GM19023 (cell line): ENCODE measurements around the gene NTSR2.
"Not testable (repeated sequence)": the region's sequence is repeated elsewhere in the genome, so short reads cannot be mapped to it uniquely, and the experiment has no call there.

Experiments used
- ATAC-seq: cut with Tn5 transposase; IDR thresholded peaks from one replicate; pipeline ENCODE4 v1.9.1; 2021; ENCODE audit warnings: mild to moderate bottlenecking, moderate library complexity; ENCODE audit not compliant: unreplicated experiment

NTSR2 gene

GRCh38 chr2:11679486-11680181 is 9.6 kb upstream of the NTSR2 start:
- no peak for ATAC-seq

GRCh38 chr2:11679016-11679415 is 9.0 kb upstream of the NTSR2 start:
- ATAC-seq: no peak

GRCh38 chr2:11678306-11678960 is 8.4 kb upstream of the NTSR2 start:
- ATAC-seq: no peak

GRCh38 chr2:11677136-11678055 is 7.4 kb upstream of the NTSR2 start:
- no peak for ATAC-seq

GRCh38 chr2:11676640-11677039 is 6.6 kb upstream of the NTSR2 start:
- no peak for ATAC-seq

GRCh38 chr2:11675423-11676112 is 5.6 kb upstream of the NTSR2 start:
- no peak for ATAC-seq

GRCh38 chr2:11674983-11675382 is 5.0 kb upstream of the NTSR2 start:
- ATAC-seq: no peak

- no peak for ATAC-seq
These were observed 2.4 kb upstream of the NTSR2 start for GRCh38 chr2:11672407-11672806.

GRCh38 chr2:11667866-11668637 is 1.9 kb downstream of the NTSR2 start:
- ATAC-seq: no peak

- no peak for ATAC-seq
These were observed 2.8 kb downstream of the NTSR2 start for GRCh38 chr2:11667194-11667593.

GRCh38 chr2:11665510-11666362 is 4.3 kb downstream of the NTSR2 start:
- no peak for ATAC-seq

- no peak for ATAC-seq
These were observed 5.0 kb downstream of the NTSR2 start for GRCh38 chr2:11665028-11665427.

- no peak for ATAC-seq
These were observed 6.6 kb downstream of the NTSR2 start for GRCh38 chr2:11663427-11663826.

GRCh38 chr2:11662882-11663281 is 7.1 kb downstream of the NTSR2 start:
- ATAC-seq: no peak

GRCh38 chr2:11661891-11662435 is 8.0 kb downstream of the NTSR2 start:
- ATAC-seq: no peak

GRCh38 chr2:11660396-11660795 is 9.6 kb downstream of the NTSR2 start:
- ATAC-seq: not testable (repeated sequence)

GRCh38 chr2:11659851-11660250 is 10.1 kb downstream of the NTSR2 start:
- no peak for ATAC-seq

GRCh38 chr2:11659115-11659475 is 10.9 kb downstream of the NTSR2 start:
- ATAC-seq: no peak
